Left lung (tissue), 10 donors: Measurements from ENCODE around the gene AKNA. TPM values are rescaled to one million over a fixed set of nuclear protein-coding genes. Genes with fewer than 3 reads are reported as not detected.

Experiments
- ATAC-seq: fragments of 200-7000 bp; cut with Tn5 transposase; one replicate; pipeline ENCODE4 v1.9.1; 2020; ENCODE audit warnings: moderate library complexity
- DNase-seq, 4 donors: peaks; one replicate each; pipeline ENCODE4 v3.0.0-alpha.2; 2013 to 2020
- H3K27ac ChIP-seq, 2 donors: fragments of 200-600 bp; sonication (generic) in 1 of 2; one replicate each; pipeline versions ENCODE4 v1.5.0 to v1.8.0; 2020 to 2021
- H3K27me3 ChIP-seq, 2 donors: fragments of 200-600 bp; sonication (generic) in 1 of 2; one replicate each; pipeline versions ENCODE4 v1.5.0 to v1.8.0; 2020 to 2021
- H3K36me3 ChIP-seq, 2 donors: fragments of 200-600 bp; sonication (generic) in 1 of 2; one replicate each; pipeline versions ENCODE4 v1.5.0 to v1.8.0; 2020 to 2021
- H3K4me1 ChIP-seq, 2 donors: fragments of 200-600 bp; one replicate each; pipeline ENCODE4 v1.8.0; 2021
- H3K4me3 ChIP-seq, 2 donors: fragments of 200-600 bp; sonication (generic) in 1 of 2; one replicate each; pipeline versions ENCODE4 v1.5.0 to v1.8.0; 2020 to 2021; ENCODE audit warnings: mild to moderate bottlenecking in 1 of 2
- H3K9me3 ChIP-seq, 2 donors: fragments of 200-600 bp; sonication (generic) in 1 of 2; one replicate each; pipeline versions ENCODE4 v1.5.0 to v1.8.0; 2020 to 2021
- intact Hi-C, 2 donors: fragments of 100-400 bp; cut with DNase I; formaldehyde crosslinking; loops; one replicate each; pipeline versions ENCODE4 v1.11.2 to v1.14.2; 2022
- polyA plus RNA-seq, 6 donors: library from polyadenylated mRNA; unstranded; fragments of 120-200 nt; gene quantifications; one replicate each; pipeline ENCODE4 v1.2.1, GENCODE V29; 2013; ENCODE audit not compliant: insufficient read length in 6 of 6
- total RNA-seq, 2 donors: library from RNA; stranded (reverse); fragmentation: NEBNext Ultra II Directional; extraction: Animal tissue kit (Norgen Biotek cat#: 25700); gene quantifications; one replicate each; pipeline ENCODE4 v1.2.1, GENCODE V29; 2021
- TF ChIP-seq, protein P1 (sequence below), 2 donors: fragments of 200-600 bp; sonication (generic) in 1 of 2; IDR thresholded peaks; one replicate each; pipeline versions ENCODE4 v1.5.0 to v1.8.0; 2021; ENCODE audit warnings: antibody characterized with exemption in 2 of 2
- donor health status: DM: no; HTN: yes; CAD: no.
- donor health status: DM: no; HTN: no; CAD: no.

AKNA gene
- total and polyA plus RNA-seq, 8 donors, result 25.1 to 55.3 (median 36.7) TPM

DNA sequence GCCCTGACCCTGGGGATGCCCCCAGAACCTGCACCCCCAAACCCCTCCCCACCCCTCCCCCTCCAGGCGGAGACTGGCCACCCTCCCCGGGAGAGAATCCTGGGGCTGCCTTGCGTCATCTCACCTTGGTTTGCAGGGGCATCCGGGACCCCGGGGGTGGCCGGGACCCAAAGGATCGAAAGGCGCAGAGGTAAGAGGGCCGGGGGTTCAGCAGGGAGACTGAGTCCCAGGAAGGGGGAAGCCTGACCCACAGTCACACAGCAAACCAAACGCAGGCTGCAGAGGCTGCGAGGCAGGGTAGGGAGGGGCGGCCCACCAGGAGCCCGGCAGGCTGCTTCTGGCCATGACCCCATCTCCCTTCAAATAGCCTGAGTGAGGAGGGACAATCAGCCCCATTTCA is 98.7 kb downstream of the AKNA start:
- peaks cover 3 to 8% of the 10 kb centered on the region in 2 donors for H3K36me3 ChIP-seq
- no peak overlapping the region for H3K27ac ChIP-seq
- H3K4me3 ChIP-seq, result no peak overlapping the region
- ATAC-seq, result no peak
- intact Hi-C loops, result loop anchor here in 1 of 2 donors (10.0 kb wide), 1 partner anchor 134 kb away; the partner anchor contains the start of gene COL27A1
- peak in 2 of 4 donors; percentile 12 to 59 for DNase-seq
- H3K27me3 ChIP-seq, result peaks cover 0 to 19% of the 10 kb centered on the region in 2 donors
- no peaks in the 10 kb centered on the region for H3K4me1 ChIP-seq
- TF ChIP-seq, protein P1, sequence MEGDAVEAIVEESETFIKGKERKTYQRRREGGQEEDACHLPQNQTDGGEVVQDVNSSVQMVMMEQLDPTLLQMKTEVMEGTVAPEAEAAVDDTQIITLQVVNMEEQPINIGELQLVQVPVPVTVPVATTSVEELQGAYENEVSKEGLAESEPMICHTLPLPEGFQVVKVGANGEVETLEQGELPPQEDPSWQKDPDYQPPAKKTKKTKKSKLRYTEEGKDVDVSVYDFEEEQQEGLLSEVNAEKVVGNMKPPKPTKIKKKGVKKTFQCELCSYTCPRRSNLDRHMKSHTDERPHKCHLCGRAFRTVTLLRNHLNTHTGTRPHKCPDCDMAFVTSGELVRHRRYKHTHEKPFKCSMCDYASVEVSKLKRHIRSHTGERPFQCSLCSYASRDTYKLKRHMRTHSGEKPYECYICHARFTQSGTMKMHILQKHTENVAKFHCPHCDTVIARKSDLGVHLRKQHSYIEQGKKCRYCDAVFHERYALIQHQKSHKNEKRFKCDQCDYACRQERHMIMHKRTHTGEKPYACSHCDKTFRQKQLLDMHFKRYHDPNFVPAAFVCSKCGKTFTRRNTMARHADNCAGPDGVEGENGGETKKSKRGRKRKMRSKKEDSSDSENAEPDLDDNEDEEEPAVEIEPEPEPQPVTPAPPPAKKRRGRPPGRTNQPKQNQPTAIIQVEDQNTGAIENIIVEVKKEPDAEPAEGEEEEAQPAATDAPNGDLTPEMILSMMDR (IDR thresholded peaks at IDR 0.05), result no peak
- H3K9me3 ChIP-seq, result no peaks in the 10 kb centered on the region

DNA sequence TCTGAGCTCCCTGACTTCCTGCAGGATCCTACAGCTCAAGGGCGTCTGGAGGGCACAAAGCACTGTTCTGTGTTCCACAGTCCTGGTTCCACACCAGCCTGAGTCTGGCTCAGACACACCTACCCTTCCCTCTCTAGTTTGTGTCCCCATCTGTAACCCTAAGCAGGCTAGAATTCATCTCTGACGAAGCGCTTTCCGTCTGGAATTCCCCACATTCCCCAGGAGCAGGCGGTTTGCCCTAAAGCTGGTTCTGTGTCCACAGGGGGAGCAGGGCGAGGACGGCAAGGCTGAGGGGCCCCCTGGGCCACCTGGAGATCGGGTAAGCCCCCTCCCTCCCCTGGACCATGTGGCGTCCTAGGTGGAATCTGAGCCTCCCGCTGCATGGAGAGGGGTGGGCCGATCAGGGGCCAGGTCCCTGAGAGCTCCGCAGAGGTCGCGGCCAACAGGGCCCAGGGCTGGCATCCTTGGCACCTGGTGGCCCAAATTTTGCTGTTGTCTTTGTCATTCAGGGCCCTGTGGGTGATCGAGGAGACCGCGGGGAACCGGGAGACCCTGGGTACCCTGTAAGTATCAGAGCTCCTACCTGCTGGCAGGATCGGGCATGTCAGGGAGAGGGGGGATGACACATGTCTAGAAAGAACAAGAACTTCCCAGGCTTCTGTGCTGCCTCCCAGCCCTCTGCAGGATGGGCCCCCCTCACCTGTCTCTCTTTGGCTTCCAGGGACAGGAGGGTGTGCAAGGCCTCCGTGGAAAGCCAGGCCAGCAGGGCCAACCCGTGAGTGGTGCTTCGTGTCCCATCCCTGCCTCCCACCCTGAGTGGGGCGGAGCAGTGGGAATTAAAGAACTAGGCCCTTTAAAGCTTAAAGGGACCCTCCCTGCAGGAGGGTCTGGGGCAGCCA is 99.3 kb downstream of the AKNA start:
- peaks cover 0 to 19% of the 10 kb centered on the region in 2 donors for H3K27me3 ChIP-seq
- TF ChIP-seq, protein P1 (IDR thresholded peaks at IDR 0.05), result no peak
- DNase-seq, result peak in 2 of 4 donors; percentile 30 to 68
- no peaks in the 10 kb centered on the region for H3K9me3 ChIP-seq
- no peaks in the 10 kb centered on the region for H3K4me1 ChIP-seq
- no peak overlapping the region for H3K4me3 ChIP-seq
- no peak for ATAC-seq
- intact Hi-C loops, result loop anchor here in 1 of 2 donors (10.0 kb wide), 1 partner anchor 134 kb away; the partner anchor contains the start of gene COL27A1
- peaks cover 3 to 8% of the 10 kb centered on the region in 2 donors for H3K36me3 ChIP-seq
- no peak overlapping the region for H3K27ac ChIP-seq

DNA sequence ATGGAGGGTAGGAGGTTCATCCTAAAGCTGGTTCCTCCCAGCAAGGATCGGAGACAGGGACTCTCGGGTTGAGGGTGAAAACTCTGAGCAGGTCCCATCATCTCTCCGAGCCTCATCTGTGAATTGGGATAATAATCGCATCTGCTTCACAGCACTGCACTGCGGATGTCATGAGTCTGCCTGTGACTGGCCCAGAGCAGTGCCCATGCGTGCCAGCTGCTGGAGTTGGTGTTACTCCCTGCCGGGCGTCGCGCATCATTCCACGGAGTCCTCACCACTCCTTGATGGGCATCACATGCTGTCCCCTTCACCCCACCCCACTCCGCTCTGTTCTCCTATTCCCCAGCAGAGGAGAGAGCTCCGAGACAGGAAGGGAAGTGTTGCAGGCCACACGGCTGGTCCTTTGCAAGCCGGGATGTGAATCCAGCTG is 100.0 kb downstream of the AKNA start:
- TF ChIP-seq, protein P1 (IDR thresholded peaks at IDR 0.05), result no peak
- peaks cover 0 to 19% of the 10 kb centered on the region in 2 donors for H3K27me3 ChIP-seq
- H3K4me3 ChIP-seq, result no peak overlapping the region
- intact Hi-C loops, result loop anchor here in 1 of 2 donors (10.0 kb wide), 1 partner anchor 133 kb away; the partner anchor contains the start of gene COL27A1
- H3K9me3 ChIP-seq, result no peaks in the 10 kb centered on the region
- H3K27ac ChIP-seq, result no peak overlapping the region
- H3K4me1 ChIP-seq, result no peaks in the 10 kb centered on the region
- ATAC-seq (no peak), DNase-seq (peak in 2 of 4 donors; percentile 29 to 58)
- peaks cover 2 to 8% of the 10 kb centered on the region in 2 donors for H3K36me3 ChIP-seq

DNA sequence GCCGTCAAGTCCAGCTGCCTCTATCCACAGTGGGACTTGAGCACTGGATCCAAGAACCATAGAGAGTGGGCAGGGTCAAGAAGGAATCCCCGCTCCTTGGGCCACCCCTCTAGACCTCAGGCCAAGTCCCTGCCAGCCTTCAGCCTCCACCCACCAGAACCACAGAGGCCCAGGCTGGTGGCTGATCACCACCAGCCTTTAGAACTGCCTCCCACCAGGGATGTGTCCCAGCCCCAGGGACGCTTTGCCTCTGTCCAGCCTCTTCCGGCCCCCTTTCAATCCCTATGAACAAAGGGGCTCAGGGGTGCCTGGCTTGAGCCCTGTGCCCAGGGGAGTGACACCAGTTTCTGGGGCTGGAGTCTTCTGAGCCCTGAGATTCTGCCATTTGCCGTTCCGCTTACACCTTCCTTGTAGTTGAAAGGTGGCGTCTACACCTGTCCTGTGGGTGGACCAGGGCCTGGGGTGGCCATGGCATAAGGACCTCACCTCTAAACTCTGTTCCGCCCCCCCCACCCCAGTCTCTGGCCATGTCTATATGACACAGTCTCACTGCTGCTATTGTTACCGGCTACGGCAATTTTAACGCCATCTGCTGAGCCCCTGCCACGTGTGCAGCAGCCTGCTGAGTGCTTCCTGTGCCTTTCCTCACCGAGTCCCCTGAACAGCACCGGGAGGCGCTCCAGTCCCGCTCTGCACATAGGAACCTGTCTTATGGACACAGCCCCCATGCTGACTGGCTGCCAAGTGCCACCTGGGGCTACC is 100.6 kb downstream of the AKNA start:
- Histone ChIP-seq H3K4me3 (no peak overlapping the region), H3K27me3 (peaks cover 0 to 14% of the 10 kb centered on the region in 2 donors), H3K4me1 (no peaks in the 10 kb centered on the region), H3K27ac (no peak overlapping the region), H3K9me3 (no peaks in the 10 kb centered on the region), H3K36me3 (peaks cover 0 to 8% of the 10 kb centered on the region in 2 donors)
- peak in 2 of 4 donors; percentile 33 to 58 for DNase-seq
- no peak for ATAC-seq
- TF ChIP-seq, protein P1 (IDR thresholded peaks at IDR 0.05), result no peak
- intact Hi-C loops, result loop anchor here in 1 of 2 donors (10.0 kb wide), 1 partner anchor 132 kb away; the partner anchor contains the start of gene COL27A1
